NCI-H748 (cell line): ENCODE measurements around the gene KCNV2.

Source experiments
- DNase-seq: peaks from one replicate; lab custom pipeline; 2025; ENCODE audit not compliant: unreplicated experiment; lab: John Stamatoyannopoulos, UW

Gene KCNV2

DNA sequence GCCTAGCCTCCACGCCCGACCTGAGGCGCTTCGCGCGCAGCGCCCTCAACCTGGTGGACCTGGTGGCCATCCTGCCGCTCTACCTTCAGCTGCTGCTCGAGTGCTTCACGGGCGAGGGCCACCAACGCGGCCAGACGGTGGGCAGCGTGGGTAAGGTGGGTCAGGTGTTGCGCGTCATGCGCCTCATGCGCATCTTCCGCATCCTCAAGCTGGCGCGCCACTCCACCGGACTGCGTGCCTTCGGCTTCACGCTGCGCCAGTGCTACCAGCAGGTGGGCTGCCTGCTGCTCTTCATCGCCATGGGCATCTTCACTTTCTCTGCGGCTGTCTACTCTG is 1.4 kb downstream of the KCNV2 start:
- no peak for DNase-seq

DNA sequence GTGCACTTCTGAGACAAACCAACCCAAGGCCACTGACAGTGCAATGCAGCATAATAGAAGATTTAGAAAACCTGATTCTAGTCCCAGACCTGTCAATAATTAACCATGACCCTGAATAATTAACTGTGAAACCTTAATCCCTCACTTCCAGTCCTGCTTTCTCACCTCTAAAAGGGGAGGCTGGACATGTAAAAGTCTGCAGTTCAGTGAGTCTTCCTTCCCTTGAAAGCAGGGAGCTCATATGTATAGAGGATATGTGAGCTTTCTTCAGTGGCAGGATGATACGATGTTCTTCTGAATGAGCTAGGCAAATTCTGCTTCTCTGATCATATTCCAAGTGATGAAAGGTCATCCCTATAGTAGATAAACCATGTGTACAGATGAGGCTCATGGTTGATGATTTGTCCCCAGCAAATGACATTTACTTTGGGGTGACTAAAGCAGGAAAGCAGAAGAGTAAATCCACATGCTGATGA is 2.9 kb downstream of the KCNV2 start:
- DNase-seq = no peak

DNA sequence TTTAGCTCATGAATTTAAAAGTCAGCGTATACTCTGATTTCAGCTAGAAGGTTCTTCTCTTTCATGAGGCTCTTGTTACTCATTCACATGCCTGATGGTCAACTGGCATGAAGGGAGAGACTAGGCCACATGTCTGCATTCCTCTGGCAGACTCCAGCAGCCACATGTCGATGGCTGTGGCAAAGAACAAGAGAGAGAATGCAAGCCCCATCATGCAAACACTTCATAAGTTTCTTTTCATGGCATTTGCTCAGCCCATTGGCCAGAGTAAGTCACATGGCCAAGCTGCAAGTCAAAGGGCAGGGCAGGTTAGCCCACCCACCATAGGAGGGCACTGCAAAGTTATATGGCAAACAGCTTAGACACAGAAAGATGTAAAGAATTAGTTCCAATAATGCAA is 5.4 kb downstream of the KCNV2 start:
- DNase-seq = no peak

DNA sequence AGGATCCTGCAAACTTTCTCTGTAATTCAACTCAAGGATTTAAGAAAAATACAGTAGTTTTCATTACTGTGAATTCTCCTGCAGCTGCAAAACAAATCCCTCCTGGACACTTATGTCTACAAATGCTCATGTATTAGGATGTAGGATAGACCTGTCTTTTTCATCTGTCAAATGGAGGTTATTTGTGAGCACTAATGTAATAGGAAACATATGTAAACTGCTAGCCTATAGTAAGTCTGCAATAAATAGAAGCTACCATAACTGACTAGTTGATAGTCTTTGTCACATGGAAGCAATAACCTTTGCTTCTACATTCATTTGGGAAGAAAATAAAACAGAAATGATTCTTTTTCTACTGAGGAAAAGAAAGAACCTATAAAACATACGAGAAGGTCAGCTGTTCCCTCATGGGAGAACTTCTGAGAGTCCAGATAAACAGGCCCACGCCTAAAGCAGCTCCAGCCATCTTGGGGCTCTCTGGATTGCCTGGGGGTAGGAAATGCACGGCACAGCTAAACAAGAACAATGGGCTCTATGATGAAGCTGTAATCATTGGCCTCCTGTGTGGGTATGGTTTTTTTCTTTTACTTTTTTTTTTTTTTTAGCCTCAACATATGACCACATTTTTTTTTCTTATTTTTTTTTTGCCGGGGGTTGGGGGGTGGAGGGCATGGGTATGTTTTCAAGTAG is 6.2 kb downstream of the KCNV2 start:
- DNase-seq = no peak

DNA sequence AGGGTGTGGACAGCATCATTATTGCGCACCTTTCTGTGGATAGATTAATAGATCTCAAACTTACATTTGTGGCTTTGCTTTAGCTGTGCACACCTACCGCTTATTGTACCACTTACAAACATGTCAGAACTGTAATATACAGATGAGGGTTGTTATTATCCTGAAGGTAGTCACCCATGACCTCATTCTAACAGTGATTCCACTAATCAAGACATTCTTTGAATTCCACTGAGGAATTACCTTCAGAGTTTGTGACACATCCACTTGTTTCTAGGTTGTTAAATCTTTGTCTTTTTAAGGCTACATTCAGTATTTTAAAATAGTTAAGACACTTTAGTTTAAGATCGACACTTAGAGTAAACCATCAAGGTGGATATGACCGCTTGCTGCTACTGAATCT is 7.8 kb downstream of the KCNV2 start:
- DNase-seq = no peak

DNA sequence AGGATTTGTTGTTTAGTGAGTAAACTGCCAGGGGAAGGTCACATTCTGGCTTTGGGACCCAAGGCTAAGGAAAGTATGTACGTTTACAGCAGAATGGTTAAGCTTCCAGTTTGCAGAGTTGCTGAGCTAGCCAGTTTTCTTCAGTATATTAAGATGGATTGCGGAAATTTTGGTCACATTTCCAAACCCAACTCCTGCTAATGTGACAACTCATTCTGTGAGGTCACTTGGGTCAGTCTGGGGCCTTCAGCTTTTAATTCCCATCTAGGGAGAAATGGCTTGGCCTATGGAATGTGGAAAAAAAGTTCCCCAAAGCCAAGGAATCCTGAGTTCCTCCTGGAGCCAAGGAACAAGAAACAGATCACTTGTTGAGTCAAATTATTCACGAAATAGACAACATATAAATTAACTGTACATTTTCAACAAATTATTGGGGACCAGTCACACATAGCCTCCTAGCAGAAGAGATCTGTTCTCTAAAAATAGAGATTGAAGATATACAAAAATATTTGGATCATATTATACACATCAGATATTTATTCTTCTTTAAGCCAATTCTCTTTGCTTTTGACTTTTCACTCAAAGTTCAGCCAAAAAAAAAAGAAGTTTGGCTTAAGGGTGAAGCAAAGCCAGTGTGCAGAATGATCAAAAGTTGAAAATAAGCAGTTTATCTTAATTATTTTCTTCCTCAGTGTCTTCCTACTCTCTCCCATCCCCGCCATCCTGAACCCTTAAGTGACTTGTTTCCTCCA is 8.8 kb downstream of the KCNV2 start:
- DNase-seq = no peak

DNA sequence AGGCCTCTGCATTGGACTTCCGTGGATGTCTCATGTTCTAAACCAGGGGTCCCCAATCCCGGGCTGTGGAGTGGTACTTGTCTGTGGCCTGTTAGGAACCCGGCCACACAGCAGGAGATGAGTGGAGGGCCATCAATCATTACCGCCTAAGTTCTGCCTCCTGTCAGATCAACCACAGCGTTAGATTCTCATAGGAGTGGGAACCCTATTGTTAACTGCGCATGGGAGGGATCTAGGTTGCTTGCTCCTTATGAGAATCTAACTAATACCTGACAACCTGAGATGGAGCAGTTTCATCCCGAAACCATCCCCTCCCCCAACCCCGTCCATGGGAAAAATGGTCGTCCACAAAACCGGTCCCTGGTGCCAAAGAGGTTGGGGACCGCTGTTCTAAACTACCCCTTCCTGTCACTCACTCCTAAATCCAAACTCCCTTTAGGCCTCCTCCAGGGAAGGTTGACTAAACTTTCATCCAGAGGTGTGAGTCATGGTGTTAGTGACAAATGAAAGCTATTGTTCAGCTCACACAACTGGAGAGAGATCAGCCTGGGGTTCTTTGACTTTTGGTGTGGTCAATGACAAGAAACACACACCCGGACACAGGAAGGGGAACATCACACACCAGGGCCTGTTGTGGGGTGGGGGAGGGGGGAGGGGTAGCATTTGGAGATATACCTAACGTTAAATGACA is 9.5 kb downstream of the KCNV2 start:
- no peak for DNase-seq

DNA sequence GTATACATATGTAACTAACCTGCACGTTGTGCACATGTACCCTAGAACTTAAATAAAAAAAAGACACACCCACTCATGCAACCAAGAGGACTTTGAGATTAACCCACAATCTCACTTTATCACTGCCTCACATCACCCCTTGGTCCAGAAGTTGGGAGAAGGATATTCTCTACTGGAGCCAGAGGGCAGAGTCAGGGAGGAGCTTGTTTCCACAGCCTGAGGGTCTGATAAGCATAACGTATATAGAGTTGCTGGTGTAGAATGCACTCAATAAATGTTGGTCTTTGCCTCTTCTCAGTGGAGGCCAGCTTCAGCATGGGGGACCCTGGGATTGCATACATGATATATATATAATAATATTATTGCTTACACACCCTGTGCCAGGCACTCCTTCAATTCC is 10.1 kb downstream of the KCNV2 start:
- no peak for DNase-seq

DNA sequence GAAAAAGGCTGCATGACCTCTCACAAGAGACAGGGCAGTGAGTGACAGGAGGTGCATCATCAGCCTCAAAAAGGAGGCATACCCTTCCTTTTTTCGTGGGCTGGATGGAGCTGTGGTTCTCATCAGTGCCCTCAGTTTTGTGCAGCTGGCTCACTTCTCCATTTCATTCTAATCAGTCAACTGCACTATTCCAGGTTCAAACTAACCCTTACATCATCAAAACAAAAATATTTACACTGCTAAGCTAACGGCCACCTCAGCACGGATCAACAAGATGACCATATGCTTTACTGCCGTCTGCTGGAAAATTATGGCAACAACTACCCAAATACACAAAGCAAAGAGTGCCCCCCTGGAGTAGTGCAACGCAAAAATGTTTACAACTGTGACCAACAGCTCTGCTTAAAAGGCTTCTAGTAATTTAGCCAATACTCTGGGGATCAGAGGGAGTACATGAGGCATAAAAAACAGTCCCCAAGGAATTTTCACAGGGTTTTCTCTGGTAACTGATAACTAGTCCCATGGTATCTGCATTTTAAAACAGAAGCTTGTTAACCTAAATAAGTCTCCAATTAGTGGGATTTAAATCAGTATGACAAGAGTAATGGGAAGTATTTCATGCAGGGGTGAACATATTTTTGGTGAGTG is 10.8 kb downstream of the KCNV2 start:
- DNase-seq = peak; percentile 86

DNA sequence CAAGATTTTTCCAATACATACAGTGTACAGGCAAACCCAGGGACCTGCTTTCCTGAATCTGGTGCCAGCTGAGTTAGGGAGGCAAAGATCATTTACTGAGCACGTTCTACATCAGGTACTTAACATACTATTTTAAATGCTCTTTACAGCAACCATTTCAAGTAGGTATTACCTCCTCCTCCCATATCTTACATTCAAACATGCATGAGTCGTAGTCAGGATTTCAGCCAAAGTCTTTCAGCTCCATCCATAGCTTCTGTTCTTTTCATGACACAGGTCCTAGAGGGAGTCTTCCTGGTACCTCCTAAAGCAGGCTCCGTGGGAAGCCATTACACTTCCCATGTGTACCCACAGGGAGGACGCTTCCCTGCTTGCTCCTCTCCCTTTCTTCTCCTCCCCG is 11.7 kb downstream of the KCNV2 start:
- no peak for DNase-seq

DNA sequence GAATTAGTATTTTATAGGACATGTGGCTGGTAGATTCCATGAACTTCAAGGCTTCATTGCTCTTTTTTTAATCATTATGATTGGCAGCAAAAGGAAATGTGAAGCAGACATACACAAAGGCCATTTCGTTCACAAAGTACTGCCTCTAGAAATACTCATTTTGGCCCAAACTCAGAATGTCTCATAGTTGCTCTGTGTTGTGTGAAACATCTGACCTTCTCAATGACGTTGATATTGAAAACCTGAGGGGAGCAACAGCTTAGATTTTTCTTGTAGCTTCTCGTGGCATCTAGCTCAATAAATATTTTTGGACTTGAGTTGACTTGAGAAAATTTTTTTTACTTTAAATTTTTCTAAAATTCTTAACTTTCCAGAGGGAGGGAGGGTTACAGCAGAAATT is 12.4 kb downstream of the KCNV2 start:
- DNase-seq = no peak

DNA sequence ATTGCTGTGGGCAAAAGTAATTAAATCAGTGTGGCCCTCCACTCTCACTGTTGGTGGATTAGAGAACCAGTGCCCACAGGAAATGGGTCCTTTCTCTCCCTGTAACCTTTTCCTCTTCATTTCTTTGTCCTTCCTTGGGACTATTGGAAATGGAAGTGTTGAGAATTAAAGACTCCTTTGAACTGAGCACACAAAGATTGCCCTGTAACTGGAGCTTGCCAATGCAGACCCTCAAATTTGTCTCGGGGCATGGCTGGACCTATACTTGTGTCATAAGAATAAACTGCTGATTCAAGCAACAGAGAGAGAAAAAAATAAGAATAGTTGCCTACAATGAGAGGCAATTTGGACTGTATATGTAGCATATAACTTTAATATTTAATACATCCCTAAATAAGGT is 13.7 kb downstream of the KCNV2 start:
- DNase-seq = no peak

DNA sequence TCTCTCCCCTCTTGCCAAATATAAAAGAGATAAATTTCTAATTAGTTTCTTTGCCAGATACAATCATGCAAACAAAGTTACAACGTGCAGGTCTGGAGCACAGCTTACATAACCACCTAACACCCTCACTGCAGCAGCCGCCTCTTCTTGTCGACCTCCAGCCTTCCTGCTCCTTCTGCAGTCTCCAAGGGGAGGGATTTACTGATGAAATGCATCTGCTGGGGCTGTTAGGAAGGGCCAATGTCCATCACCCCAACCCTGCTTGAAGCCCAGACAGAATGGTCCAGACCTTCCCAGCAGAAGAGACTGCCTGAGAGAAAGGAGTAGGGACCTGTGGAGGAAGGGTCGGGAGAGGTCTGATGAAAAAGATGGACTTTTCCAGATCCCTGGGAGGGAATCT is 15.2 kb downstream of the KCNV2 start:
- no peak for DNase-seq

DNA sequence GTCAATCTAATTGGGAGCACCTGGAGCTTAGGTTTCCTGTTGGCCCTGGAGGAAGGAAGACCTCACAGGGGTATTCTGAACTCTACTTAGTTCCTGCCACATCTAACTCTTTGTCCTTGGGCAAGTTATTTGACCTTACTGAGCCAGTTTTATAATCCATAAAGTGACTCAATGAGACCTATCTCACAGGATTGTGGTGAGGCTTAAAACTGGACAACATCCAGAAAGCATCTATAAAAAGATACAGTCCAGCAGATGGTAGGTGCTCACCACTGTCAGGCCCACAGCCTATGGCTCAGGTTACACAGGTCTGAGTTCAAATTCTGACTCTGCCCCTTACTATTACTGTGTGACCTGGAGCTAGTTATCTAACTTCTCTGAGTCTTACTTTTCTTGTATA is 23.3 kb downstream of the KCNV2 start:
- DNase-seq = no peak

DNA sequence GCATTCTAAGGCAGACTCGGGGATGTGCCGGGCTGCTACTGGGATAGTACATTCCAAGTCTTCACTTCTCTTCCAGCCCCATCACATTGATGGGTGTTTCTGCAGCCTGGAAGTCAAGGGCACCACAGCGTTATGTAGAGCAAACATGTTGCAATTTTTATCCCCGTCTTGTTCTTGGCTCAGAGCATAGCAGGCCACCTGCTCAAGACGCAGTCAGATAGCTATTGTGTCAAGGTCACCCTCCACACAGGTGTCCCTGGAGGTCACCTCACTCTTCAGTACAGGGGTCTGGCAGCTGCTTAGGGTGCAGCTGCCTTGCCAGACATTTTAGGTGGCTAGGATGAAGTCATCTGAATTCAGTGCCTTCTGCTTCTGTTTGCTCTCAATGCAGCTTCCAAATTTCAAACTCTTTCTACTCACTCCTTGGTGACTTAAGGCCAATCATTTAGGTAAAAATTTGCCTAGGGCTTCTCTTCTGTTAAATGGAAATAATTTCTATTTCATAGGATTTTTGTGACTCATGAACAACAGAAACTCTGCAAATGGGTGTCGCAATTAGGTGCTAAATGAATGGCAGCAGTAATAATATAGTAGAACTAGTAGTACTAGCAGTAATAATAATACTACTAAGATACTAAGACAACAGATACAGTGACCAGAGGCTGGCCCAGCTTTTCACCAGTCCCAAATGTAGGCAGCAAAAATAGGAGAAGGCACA is 24.3 kb downstream of the KCNV2 start:
- no peak for DNase-seq

DNA sequence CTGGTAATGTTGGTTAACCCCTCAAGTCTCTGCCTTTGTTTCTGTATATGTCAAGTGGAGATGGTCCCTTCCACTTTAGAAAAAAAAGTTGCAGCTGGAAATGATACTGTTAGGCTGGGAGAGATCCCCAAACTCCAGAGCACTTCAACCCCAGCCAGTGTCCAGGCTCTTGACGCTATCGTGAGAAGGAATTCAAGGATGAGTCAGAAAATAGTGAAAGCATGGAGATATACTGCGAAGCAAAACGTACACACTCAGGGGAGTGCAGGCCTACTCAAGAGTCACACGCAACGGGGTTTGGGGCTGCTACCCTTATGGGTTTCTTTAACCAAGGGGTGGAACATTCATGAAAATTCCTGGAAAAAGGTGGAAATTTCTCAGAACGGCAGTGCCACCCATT is 24.9 kb downstream of the KCNV2 start:
- DNase-seq = no peak

DNA sequence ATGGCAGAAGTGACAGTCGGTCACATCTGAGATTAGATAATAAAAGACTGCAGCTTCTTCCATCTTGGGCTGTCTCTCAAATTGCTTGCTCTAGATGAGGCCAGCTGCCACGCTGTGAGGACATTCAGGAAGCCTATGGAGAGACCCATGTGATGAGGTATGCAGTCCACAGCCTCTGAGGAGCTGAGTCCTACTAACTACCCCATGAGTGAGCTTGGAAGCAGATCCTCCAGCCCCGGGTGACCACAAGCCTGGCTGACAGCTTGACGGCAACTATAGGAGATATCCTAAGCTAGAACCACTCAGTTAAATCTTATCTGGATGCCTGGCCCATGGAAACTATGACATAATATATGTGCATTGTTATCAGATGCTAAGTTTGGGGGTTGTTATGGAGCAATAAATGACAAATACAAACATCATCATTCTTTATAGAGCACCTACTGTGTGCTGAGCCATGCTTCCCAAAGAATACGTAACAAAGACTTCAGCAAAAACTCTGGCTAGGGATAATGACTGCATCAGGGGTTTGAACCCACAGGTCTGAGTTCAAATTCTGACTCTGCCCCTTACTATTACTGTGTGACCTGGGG is 26.7 kb downstream of the KCNV2 start:
- DNase-seq = no peak

DNA sequence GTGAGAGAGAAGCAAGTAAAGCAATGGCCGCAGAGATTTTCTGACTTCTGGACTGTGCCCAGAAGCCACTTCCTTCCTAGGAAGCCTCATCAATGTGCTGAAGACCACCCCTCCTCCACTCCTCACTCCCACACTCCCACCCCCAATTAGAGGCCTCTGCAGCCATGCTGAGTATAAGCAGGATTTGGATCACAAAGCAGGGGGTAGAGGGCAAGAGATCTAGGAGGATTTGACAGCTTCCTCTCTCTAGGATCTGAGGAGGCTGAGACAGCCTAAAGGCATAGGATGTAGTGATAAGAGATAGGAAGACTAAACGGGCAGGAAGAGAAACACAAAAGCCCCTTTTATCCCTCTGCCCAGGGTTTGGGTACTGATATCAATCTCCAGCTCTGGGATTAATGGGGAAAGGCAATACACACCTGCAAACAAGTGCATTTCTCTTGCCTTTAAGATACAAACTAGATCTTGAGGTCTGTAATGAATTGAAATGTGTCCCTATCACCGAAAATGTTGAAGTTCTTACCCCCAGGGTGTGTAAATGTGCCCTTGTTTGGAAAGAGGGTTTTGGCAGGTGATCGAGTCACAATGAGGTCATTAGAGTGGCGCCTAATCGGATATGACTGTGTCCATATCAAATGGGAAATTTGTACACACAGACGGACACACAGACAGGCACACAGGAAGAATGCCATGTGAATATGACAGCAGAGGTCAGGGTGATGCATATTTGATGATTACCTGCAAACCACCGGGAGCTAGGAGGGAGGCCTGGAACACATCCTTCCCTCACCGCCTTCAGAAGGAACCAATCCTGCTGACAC is 28.5 kb downstream of the KCNV2 start:
- DNase-seq = no peak

DNA sequence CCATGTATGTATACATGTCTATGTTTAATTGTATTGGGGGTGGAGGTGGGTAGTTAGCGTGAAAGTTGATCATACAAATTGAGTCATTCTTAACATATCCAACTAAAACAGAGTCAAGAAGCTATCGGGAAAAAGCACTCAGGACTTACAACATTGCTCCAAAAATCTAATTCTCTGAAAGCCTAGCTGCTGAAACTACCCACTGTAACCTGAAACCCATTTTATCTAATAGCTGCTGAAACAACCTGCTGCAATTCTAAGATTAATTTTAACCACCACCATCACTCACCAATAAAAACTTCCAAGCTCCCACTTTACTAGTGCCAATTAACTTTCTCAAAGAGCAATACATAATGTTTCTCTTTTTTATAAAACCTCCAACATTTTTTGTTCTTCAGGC is 32.2 kb downstream of the KCNV2 start:
- no peak for DNase-seq

DNA sequence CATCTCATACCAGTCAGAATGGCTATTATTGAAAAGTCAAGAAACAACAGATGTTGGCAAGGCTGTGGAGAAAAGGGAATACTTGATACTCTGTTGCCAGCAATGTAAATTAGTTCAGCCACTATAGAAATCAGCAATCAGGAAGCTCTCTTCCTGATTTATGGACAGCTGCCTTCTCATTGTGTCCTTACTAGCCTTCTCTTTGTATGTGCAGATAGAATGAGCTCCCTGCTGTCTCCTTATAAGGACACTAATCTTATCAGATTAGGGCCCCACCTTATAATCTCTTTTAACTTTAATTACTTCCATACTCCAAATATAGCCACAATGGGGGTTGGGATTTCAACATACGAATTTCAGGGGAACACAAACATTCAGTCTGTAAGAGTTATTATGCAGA is 38.0 kb downstream of the KCNV2 start:
- DNase-seq = peak; percentile 90
